Immature natural killer cell (primary cell): ENCODE data around the gene INPP5D. TPM values are rescaled to one million over a fixed set of nuclear protein-coding genes. Genes with fewer than 3 reads are reported as not detected.

Experiments
- DNase-seq, 3 donors: peaks; one replicate each; pipeline ENCODE4 v3.0.0; 2022; ENCODE audit warnings: mixed read lengths in 1 of 3
- H3K27ac Mint-ChIP-seq, 6 donors: one replicate each; pipeline ENCODE4 v1.8.0; 2020; ENCODE audit warnings: mixed read lengths in 6 of 6, mild to moderate bottlenecking in 5 of 6, inconsistent platforms in 4 of 6, moderate library complexity in 3 of 6
- H3K27me3 Mint-ChIP-seq, 3 donors: one replicate each; pipeline ENCODE4 v1.8.0; 2020 to 2021; ENCODE audit warnings: low read depth in 3 of 3, mild to moderate bottlenecking in 3 of 3, mixed read lengths in 3 of 3, moderate library complexity in 3 of 3, inconsistent platforms in 1 of 3
- H3K36me3 Mint-ChIP-seq, 3 donors: one replicate each; pipeline ENCODE4 v1.8.0; 2020; ENCODE audit warnings: mixed read lengths in 3 of 3, inconsistent platforms in 2 of 3, mild to moderate bottlenecking in 2 of 3
- H3K4me1 Mint-ChIP-seq, 2 donors: one replicate each; pipeline ENCODE4 v1.8.0; 2020; ENCODE audit warnings: inconsistent platforms in 2 of 2, mild to moderate bottlenecking in 2 of 2, mixed read lengths in 2 of 2, moderate library complexity in 1 of 2
- H3K4me3 Mint-ChIP-seq, 5 donors: one replicate each; pipeline ENCODE4 v1.8.0; 2020; ENCODE audit warnings: mild to moderate bottlenecking in 5 of 5, mixed read lengths in 5 of 5, inconsistent platforms in 3 of 5, moderate library complexity in 3 of 5
- H3K9me3 Mint-ChIP-seq, 6 donors: one replicate each; pipeline ENCODE4 v1.8.0; 2020; ENCODE audit warnings: mild to moderate bottlenecking in 6 of 6, mixed read lengths in 6 of 6, inconsistent platforms in 4 of 6, moderate library complexity in 3 of 6
- polyA plus RNA-seq, 3 donors: library from polyadenylated mRNA; unstranded; fragments of 300-500 nt; fragmentation: Illumina TruSeq; gene quantifications; one replicate each; pipeline ENCODE4 v1.2.3, GENCODE V29; 2021

Gene INPP5D
- polyA plus RNA-seq, 3 donors from 2014 or later: 54.8 to 307 (median 73.5) TPM

DNA sequence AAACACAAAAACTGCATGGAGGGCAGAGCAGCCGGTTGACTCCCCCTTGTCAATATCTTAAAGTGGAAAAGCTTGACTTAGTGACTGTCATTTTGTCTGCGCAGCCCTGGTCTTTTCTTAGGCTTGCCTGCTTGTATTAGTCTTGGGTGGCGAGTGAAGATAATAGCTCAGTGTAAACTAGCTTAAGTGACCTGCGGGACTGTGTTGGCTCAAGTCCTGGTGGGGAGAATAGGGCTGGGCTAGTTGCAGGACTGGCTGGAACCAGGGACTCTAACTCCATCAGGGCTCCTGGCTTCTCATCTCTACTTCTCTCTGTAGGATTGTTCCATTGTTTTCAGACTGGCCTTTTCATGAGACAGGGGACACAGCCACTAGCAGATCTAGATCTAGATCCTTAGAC lies 183.2 kb downstream of the INPP5D start:
- H3K36me3 Mint-ChIP-seq: no peaks in the 10 kb centered on the region
- H3K4me1 Mint-ChIP-seq: peaks cover 39 to 43% of the 10 kb centered on the region in 2 donors
- H3K27me3 Mint-ChIP-seq: peaks cover 0 to 14% (median 4%) of the 10 kb centered on the region in 3 donors

GRCh38 chr2:233244818-233245217 lies 184.7 kb downstream of the INPP5D start:
- Mint-ChIP-seq H3K9me3 (no peaks in the 10 kb centered on the region), H3K4me1 (peaks cover 30 to 34% of the 10 kb centered on the region in 2 donors), H3K4me3 (no peak overlapping the region), H3K27me3 (peaks cover 0 to 14% (median 0%) of the 10 kb centered on the region in 3 donors), H3K36me3 (no peaks in the 10 kb centered on the region), H3K27ac (peak overlapping the region in 1 of 6 donors; percentile 54)
- no peak for DNase-seq

More for the DNA sequence above, 183.2 kb downstream of the INPP5D start:
- Mint-ChIP-seq H3K27ac (peak overlapping the region in 1 of 6 donors; percentile 40), H3K9me3 (peaks cover 0 to 1% (median 0%) of the 10 kb centered on the region in 6 donors), H3K4me3 (no peak overlapping the region)
- no peak for DNase-seq

- H3K27me3 Mint-ChIP-seq: peaks cover 0 to 14% (median 0%) of the 10 kb centered on the region in 3 donors
- no peaks in the 10 kb centered on the region for H3K9me3 Mint-ChIP-seq
- no peak for DNase-seq
- H3K27ac Mint-ChIP-seq: no peak overlapping the region
- no peak overlapping the region for H3K4me3 Mint-ChIP-seq
- no peaks in the 10 kb centered on the region for H3K36me3 Mint-ChIP-seq
- peaks cover 30% of the 10 kb centered on the region in 2 donors for H3K4me1 Mint-ChIP-seq
Observed at GRCh38 chr2:233245406-233245805, 185.3 kb downstream of the INPP5D start.

DNA sequence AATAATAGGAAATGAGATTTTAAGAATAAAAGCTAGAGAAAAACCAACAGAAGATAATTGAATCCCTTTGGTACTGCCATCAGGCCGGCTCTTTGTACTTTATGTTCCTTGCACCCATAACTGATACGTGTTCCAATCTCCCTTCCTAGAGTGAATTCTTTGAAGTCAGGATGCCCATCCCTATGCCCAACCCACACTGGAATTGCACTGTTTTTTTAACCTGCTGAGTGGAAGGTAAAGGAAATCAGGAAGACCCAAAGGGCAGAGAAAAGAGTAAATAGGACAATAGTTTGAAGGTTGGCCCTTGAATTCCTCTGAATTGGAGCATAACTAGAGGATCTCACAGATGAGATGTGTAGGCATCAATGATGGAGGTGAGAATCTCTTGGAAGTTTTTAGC lies 187.0 kb downstream of the INPP5D start:
- no peaks in the 10 kb centered on the region for H3K36me3 Mint-ChIP-seq
- peaks cover 0 to 10% (median 0%) of the 10 kb centered on the region in 3 donors for H3K27me3 Mint-ChIP-seq
- H3K27ac Mint-ChIP-seq: peak overlapping the region in 2 of 6 donors; percentile 53 to 56
- no peaks in the 10 kb centered on the region for H3K9me3 Mint-ChIP-seq
- H3K4me1 Mint-ChIP-seq: peaks cover 26 to 27% of the 10 kb centered on the region in 2 donors
- no peak for DNase-seq
- no peak overlapping the region for H3K4me3 Mint-ChIP-seq

DNA sequence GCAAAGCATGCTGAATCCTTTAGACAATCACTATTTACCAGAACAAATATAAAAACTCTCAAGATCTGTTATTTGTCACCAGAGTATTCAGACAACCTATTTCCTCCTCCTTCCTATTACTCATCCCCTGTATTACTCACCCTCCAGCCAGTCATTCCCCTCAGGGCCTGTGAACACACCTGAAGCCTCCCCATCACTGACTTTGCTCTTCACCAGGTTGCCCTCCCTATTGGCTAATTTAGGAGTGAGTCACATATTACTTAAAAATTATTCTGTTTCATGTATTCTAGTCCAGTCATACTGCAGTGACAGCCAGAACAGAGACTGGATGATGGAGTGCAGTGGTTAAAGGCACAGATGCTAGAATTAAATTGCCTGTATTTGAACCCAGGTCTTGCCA lies 187.6 kb downstream of the INPP5D start:
- Mint-ChIP-seq H3K4me3 (no peak overlapping the region), H3K4me1 (peaks cover 27 to 29% of the 10 kb centered on the region in 2 donors), H3K36me3 (no peaks in the 10 kb centered on the region), H3K9me3 (no peaks in the 10 kb centered on the region), H3K27ac (peak overlapping the region in 5 of 6 donors; percentile 5 to 63 (median 61)), H3K27me3 (peaks cover 0 to 7% (median 0%) of the 10 kb centered on the region in 3 donors)
- DNase-seq: no peak

- peak overlapping the region in 2 of 6 donors; percentile 38 to 62 for H3K27ac Mint-ChIP-seq
- H3K4me1 Mint-ChIP-seq: peaks cover 39 to 40% of the 10 kb centered on the region in 2 donors
- no peak for DNase-seq
Observed at GRCh38 chr2:233248999-233249398, 188.9 kb downstream of the INPP5D start.

GRCh38 chr2:233250568-233250967 lies 190.4 kb downstream of the INPP5D start:
- Mint-ChIP-seq H3K9me3 (no peaks in the 10 kb centered on the region), H3K4me1 (peaks cover 51 to 53% of the 10 kb centered on the region in 2 donors)

More at GRCh38 chr2:233248999-233249398, 188.9 kb downstream of the INPP5D start:
- no peaks in the 10 kb centered on the region for H3K36me3 Mint-ChIP-seq
- no peaks in the 10 kb centered on the region for H3K9me3 Mint-ChIP-seq
- H3K4me3 Mint-ChIP-seq: peak overlapping the region in 2 of 5 donors; percentile 3 to 12
- peaks cover 0 to 7% (median 0%) of the 10 kb centered on the region in 3 donors for H3K27me3 Mint-ChIP-seq

DNA sequence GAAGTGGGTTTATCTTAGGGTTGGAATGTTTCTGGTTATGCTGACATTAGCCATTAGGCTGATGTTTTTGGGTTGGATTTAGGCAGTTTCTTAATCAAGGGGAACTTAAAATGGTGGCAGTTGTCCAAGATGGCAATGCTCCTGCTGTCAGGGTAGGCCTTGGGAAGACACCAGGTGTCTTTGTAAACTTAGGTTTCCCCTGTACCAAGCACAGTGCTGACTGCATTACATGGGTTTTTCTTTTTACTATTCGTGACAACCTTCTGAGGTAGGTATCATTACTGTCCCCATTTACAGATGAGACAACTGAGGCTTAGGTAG lies 190.8 kb downstream of the INPP5D start:
- H3K36me3 Mint-ChIP-seq: peaks cover 0 to 6% (median 4%) of the 10 kb centered on the region in 3 donors
- peaks cover 55 to 57% of the 10 kb centered on the region in 2 donors for H3K4me1 Mint-ChIP-seq
- peak overlapping the region; percentile 91 to 98 (median 93) for H3K4me3 Mint-ChIP-seq
- no peak for DNase-seq
- no peaks in the 10 kb centered on the region for H3K9me3 Mint-ChIP-seq
- peaks cover 0 to 5% (median 0%) of the 10 kb centered on the region in 3 donors for H3K27me3 Mint-ChIP-seq
- peak overlapping the region; percentile 85 to 98 (median 97) for H3K27ac Mint-ChIP-seq

More at GRCh38 chr2:233250568-233250967, 190.4 kb downstream of the INPP5D start:
- Mint-ChIP-seq H3K27ac (peak overlapping the region; percentile 85 to 98 (median 97)), H3K4me3 (peak overlapping the region; percentile 60 to 98 (median 93)), H3K27me3 (peaks cover 0 to 5% (median 0%) of the 10 kb centered on the region in 3 donors), H3K36me3 (peaks cover 0 to 2% (median under 1%) of the 10 kb centered on the region in 3 donors)
- no peak for DNase-seq

- no peaks in the 10 kb centered on the region for H3K9me3 Mint-ChIP-seq
- H3K36me3 Mint-ChIP-seq: peaks cover 0 to 9% (median 8%) of the 10 kb centered on the region in 3 donors
- peak; percentile 92 to 94 (median 94) for DNase-seq
- H3K4me3 Mint-ChIP-seq: peak within 1 kb of the TSS; percentile 91 to 98 (median 93)
- H3K4me1 Mint-ChIP-seq: peaks cover 58 to 61% of the 10 kb centered on the region in 2 donors
- H3K27me3 Mint-ChIP-seq: peaks cover 0 to 5% (median 0%) of the 10 kb centered on the region in 3 donors
- peak within 1 kb of the TSS; percentile 85 to 98 (median 97) for H3K27ac Mint-ChIP-seq
Observed at GRCh38 chr2:233251306-233252116, 191.4 kb downstream of the INPP5D start, which contains the start of gene ATG16L1. ATG16L1 (plus strand) TSS chr2:233251673; CDS start chr2:233251828, 155 bp downstream.

DNA sequence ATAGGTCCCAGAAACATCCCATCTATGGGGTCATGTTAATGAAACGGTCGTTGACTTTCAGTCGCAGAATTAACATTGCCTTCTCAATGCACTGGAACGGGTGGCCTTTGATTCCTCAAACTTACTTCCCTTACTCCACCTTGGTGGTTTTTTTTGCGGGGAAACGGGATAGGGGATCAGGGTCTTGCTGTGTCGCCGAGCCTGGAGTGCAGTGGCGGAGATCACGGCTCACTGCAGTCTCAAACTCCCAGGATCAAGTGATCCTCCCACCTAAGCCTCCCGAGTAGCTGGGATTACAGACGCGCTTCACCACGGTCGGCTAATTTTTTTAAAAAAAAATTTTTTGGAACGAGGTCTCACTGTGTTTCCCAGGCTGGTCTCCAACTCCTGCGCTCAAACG lies 192.1 kb downstream of the INPP5D start:
- Mint-ChIP-seq H3K27me3 (peaks cover 0 to 5% (median 0%) of the 10 kb centered on the region in 3 donors), H3K9me3 (no peaks in the 10 kb centered on the region), H3K36me3 (peaks cover 0 to 12% (median 8%) of the 10 kb centered on the region in 3 donors), H3K4me1 (peaks cover 58 to 61% of the 10 kb centered on the region in 2 donors), H3K4me3 (peak overlapping the region; percentile 91 to 98 (median 93)), H3K27ac (peak overlapping the region; percentile 76 to 98 (median 94))
- DNase-seq: no peak

GRCh38 chr2:233255151-233255550 lies 195.0 kb downstream of the INPP5D start:
- peaks cover 14 to 37% (median 19%) of the 10 kb centered on the region in 3 donors for H3K36me3 Mint-ChIP-seq
- no peak for DNase-seq
- H3K4me3 Mint-ChIP-seq: peak overlapping the region in 4 of 5 donors; percentile 1 to 35 (median 14)
- H3K9me3 Mint-ChIP-seq: no peaks in the 10 kb centered on the region
- H3K27ac Mint-ChIP-seq: peak overlapping the region in 4 of 6 donors; percentile 5 to 53 (median 31)
- peaks cover 0 to 5% (median 0%) of the 10 kb centered on the region in 3 donors for H3K27me3 Mint-ChIP-seq
- H3K4me1 Mint-ChIP-seq: peaks cover 64 to 79% of the 10 kb centered on the region in 2 donors

DNA sequence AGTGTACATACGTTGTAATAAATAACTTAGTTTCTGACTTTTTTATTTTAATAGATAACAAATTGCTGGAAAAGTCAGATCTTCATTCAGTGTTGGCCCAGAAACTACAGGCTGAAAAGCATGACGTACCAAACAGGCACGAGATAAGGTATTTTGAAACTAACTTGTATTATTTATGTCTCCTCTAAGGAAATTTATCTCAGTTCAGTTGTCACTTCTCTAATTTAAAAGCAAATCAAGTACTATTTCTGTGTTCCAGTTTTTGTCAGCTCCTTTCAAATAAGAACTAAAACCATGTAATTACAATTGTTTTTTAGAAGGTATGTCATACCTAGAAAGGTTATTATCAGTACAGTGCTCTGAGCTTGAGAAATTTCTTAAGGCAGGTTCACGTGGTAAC lies 195.9 kb downstream of the INPP5D start:
- H3K27ac Mint-ChIP-seq: peak overlapping the region in 2 of 6 donors; percentile 35 to 51
- H3K27me3 Mint-ChIP-seq: peaks cover 0 to 5% (median 0%) of the 10 kb centered on the region in 3 donors
- peaks cover 61 to 80% of the 10 kb centered on the region in 2 donors for H3K4me1 Mint-ChIP-seq
- no peak overlapping the region for H3K4me3 Mint-ChIP-seq
- H3K9me3 Mint-ChIP-seq: no peaks in the 10 kb centered on the region
- peaks cover 14 to 41% (median 19%) of the 10 kb centered on the region in 3 donors for H3K36me3 Mint-ChIP-seq
- DNase-seq: no peak
